ENCODE data around the gene ACAP1.
A peak's percentile ranks its signal among the peaks of the same experiment; 100 is the strongest.

The ACAP1 gene, protein sequence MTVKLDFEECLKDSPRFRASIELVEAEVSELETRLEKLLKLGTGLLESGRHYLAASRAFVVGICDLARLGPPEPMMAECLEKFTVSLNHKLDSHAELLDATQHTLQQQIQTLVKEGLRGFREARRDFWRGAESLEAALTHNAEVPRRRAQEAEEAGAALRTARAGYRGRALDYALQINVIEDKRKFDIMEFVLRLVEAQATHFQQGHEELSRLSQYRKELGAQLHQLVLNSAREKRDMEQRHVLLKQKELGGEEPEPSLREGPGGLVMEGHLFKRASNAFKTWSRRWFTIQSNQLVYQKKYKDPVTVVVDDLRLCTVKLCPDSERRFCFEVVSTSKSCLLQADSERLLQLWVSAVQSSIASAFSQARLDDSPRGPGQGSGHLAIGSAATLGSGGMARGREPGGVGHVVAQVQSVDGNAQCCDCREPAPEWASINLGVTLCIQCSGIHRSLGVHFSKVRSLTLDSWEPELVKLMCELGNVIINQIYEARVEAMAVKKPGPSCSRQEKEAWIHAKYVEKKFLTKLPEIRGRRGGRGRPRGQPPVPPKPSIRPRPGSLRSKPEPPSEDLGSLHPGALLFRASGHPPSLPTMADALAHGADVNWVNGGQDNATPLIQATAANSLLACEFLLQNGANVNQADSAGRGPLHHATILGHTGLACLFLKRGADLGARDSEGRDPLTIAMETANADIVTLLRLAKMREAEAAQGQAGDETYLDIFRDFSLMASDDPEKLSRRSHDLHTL

DNA sequence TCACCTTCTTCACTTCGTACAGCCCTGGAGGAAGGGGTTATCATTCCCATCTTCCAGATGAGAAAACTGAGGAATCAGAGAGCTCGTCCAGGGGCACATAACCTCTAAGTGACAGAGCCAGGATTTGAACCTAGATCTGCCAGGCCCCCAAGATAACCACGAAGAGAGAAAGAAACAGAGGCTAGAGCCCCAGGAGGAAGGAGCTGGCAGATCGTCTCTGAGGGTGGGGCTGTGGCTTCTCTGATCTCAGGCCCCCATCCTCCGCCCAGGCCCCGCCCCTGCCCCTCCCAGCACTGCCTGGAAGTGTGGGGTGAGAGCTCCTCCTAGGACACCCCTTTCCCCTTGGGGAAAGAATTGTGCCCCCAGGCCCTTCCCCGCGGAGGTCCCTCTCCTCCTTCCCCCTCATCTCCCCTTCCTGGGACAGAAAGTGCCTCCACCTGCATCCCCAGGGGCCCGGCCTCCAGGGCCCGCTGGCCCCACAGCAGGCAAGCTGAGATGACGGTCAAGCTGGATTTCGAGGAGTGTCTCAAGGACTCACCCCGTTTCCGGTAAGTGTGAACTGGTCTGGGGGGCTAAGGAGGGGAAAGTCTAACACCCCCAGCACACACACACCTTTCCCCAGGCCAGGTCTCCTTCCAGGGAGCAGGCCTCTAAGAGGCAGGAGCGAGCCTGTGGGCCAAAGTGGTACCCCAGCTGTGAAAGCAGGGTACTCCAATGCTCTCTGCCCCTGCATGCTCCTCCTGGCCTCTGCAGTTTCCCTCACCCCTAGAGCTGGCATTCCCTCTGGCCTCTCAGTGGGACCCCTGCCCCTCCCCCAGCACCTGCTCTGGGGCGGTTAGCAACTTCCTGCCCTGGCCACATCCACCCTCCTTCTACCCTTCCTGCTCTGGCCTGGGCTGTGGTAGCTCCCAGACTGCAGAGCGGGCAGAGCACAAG is at the start of gene ACAP1:
ACAP1 (plus strand) TSS at position 290 of the 936 bp plus-strand sequence; CDS start at position 496, 206 bp downstream.
- no peak for DNase-seq

DNA sequence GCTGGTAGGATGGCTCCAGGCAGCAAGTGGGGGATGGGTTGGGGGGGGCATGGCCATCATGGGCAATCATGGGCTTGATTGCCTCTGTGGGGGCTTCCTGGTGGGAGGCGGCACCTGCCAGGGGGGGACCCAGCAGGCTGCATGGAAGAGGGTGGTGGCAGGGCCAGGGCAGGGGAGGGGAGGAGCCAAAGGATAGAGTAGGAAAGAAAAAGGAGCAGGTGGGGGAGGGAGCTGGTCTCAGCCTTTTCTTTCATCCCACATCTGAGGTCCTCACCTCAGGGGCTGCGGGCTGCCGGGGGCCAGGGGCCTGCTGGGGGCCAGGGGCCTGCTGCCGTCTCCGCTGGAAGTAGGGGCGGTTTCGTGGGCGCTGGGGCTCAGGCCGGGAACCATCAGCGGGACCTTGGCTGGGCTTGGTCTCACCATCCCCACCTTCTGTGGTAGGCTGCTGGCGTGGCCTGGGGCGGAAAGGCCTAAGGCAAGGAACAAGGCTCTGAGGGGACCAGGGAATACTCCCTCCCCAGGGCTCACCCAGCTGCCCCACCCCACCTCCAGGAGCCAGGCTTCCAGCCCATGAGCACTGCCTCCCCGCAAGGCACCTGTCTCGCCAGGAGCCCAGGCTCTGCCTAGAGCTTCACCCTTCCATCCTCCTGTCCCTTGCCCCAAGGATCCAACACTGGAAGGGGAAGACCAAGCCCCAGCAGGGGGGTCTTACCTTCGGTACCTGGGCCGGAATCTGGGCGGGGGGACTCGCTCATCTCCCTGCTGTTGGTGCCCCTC is 46.9 kb upstream of the ACAP1 start:
- no peak for DNase-seq

DNA sequence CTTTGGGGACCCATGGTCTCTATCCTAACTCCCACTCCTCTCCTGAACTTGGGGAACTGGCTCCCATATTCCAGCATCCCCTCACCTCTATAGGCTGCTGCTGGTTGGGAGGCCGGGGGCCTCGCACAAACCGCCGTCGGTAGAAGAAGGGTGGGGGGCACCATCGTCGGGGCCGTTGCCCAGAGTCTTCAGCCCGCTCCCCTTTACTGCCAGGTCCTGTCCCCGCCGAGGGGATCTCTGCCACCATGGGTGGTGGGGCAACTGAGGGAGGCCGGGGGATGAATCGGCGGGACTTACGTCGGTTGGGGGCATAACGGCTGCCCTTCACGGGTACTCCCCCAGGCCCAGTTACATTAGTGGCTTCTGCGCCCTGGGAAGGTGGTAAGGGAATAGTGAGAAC is 46.2 kb upstream of the ACAP1 start:
- DNase-seq, result no peak

DNA sequence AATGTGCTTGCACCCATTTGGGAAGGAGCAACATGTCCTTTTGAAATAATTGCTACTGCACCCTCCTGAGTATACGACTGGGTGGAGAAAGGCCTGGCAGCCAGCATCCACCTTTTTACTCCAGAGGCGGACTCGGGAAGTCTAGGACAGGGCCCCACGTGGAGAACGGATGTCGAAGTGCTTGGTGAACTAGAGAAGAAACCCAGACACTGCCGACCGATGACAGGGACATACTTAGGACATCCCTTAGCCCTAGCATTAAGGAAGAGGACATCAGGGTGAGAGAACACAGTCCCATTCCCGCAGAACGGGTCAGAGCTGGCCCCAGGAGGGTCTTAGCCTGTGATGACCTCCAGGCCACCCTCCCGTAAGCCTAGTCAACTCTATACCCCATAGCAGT is 45.6 kb upstream of the ACAP1 start:
- DNase-seq, result no peak

DNA sequence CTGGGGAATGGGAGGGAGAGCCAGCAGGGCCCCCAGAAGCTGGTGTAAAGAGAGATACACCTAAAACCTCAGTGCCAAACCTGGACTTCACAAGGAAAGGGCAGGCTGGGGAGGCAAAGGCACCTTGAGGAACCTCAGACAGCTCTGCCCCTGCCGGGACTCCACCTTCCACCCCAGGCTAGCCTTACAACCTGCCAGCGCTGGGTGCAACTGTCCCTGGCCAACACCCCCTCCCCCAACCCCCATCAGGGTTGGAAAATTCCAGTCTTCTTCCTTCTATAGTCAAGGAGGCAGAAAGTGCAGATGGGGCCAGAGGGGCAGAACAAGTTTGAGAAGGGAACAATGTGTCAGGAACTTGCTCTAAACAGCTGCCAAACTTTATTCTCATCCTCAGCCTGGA is 44.1 kb upstream of the ACAP1 start:
- DNase-seq, result no peak

DNA sequence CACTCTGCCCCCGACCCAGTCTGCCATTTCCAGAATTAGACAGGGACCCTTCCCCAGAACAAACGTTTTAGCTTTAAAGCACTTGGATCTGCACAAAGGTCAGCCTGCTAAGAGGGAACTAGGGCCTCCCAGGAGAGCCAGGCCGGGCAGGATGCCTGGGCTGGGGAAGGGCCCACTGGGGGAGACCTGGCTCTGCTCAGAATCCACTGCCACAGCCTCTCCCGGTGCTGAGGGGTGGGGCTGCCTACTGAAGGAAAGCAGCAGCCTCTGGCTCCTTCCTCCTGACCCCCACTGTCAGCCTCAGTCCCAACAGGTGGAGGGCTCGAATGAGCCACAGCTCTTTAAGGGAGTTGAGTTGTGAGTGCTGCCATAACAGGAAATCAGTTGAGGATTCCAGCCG is 43.6 kb upstream of the ACAP1 start:
- no peak for DNase-seq

DNA sequence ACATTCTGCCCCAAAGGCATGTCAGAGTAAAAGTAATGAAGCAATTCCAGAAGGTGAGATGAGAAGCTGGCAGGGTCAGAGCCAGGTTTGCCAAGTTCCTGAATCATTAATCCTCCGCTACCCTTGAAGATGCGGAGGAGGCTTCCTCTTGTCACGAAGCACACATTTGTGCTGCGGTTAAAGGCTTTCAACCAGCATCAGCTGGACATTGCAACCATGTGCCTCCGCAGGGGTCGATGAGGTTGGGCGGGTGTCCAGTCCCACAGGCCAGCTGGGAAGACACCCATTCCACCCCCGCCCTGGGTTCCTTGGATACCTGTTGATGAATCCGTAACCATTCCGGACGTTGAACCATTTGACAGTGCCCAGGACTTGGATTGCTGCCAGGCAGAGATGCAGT is 43.2 kb upstream of the ACAP1 start:
- no peak for DNase-seq

DNA sequence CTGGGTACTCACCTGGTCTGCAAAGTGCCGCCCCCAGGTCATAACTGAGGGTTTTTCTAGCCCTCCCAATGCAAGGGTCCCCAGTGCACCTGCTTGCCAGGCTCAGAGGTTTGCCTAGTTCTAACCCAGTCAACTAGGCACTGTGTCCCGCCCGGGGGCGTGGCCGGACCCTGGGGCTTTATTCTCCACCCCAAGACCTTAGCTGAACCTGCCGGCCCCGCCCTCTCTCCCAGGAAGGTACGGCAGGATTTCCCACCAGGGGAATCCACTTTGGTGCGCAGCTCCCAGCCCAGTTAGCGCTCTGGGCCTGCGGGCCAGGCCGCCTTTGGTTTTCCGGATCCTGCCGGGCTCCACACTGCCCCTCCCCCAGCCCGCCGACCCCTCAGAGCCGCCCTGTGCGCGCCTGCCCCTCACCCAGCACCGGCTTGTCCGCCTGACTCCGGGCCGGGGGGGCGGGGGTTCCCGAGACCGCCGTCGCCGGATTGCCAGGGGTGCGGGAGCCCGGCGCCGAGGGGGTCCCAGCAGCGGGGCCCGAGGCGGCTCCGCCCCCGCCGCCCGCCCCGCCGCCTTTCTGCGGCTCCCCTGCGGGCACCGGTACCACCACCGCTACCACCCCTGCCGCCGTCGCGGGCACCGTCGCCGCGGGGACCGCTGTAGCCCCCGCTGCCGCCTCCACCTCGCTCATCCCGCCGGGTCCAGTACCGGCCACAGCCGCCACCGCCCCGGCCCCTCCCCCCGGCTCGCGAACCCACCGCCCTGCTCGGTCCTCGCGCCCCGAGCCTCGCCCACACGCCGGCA is 42.3 kb upstream of the ACAP1 start:
- DNase-seq, result peak; percentile 77

DNA sequence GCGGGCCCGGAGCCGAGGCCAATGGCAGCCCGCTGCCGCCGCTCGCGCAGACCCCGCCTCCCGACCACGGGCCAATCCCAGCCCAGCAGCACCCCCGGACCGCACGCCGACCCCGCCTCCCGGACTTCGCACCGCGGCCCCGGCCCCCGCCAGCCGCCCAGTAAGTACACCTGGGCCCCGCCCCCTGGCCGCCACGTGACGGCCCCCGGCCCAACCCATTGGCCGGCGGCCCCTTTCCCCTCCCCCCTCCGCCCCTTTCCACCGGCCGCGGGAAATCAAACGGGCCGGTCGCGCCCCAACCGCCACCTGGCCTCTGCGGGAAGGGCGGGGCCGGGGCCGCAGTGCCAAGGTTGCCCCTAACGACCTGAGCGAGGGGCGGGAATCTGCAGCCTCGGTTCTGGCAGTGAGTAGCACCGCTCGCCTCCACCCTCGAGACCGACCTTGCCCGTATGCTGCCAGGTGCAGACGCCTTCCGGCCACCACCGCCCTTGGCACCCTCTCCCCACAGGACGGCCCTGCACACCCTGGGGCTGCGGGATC is 41.6 kb upstream of the ACAP1 start, which contains the start of gene YBX2:
YBX2 (minus strand) TSS at position 26 of the 540 bp plus-strand sequence. CDS start 139 bp downstream, outside the sequence.
- peak; percentile 92 for DNase-seq

DNA sequence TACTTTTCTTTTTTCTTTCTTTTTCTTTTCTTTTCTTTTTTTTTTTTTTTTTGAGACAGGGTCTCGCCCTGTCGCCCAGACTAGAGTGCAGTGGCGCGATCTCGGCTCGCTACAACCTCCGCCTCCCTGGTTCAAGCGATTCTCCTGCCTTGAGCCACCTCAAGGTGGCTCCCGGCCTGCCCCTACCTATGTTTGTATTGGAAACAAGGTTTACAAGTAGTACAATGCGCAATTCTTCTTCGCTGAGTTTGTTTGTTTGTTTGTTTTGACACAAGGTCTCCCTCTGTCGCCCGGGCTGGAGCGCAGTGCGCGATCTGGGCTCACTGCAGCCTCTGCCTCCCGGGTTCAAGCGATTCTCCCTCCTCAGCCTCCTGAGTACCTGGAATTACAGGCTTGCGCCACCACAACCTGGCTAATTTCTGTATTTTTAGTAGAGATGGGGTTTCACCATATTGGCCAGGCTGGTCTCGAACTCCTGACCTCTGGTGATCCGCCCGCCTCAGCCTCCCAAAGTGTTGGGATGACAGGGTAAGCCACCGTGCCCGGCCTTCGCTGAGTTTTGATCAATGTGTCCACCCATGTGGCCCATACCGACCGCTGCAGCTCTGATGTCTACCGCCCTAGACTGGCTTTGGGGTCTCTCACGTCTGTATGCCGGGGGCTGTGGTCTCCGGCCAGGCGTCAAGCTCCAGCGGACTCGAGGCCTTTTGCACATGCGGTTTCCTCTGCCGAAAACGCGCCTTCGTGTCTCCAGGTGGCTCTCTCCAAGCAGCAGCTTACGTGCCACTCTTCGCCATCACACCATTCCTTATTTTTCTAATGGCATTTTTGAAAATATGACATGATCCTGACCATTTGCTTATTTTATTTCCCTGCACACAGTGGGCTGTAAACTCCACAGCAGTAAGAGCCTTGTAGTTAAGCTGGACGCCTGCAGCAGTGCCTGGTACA is 40.8 kb upstream of the ACAP1 start:
- DNase-seq, result no peak

DNA sequence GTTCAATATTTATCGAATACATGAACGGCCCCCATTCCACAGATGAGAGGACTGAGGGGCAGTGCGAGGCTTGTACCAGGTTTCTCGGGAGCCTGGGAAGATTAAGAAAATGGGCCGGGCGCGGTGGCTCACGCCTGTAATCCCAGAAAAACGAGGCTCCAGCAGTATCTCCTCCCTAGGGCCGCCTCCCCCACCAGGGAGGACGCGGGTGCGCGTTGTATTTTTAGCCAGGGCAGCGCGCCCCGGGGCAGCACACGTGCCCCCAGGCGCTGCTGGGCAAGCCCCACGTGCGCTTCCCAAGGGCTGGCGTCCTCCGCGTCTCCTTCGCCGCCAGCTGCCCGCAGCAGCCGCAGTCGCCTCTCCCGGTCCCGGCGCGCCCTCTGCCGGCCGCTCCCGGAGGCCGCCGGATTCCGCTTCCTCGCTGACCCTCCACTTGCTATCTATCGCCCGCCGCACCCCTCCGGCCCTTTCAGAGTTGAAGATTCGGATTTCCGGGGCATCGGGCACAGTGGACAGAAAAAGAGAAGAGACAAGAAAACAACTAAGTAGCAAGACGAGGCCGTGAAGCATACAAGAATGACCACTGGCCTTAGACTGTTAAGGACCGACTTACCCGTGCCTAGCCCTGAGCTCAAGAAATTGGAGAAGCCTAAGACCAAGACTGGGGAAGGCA is 40.0 kb upstream of the ACAP1 start:
- peak; percentile 63 for DNase-seq

DNA sequence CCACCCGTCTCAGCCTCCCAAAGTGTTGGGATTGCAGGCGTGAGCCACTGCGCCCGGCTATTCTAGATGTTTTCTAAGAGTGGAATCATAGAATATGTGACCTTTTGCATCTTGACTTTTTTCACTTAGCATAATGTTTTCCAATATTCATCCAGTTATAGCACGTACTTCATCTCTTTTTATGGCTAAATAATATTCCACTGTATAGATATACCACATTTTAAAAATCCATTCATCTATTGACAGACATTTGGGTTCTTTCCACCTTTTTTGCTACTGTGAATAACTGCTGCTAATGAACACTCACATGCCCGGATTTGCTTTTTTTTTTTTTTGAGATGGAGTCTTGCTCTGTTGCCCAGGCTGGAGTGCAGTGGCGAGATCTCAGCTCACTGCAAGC is 32.1 kb upstream of the ACAP1 start:
- DNase-seq, result no peak

DNA sequence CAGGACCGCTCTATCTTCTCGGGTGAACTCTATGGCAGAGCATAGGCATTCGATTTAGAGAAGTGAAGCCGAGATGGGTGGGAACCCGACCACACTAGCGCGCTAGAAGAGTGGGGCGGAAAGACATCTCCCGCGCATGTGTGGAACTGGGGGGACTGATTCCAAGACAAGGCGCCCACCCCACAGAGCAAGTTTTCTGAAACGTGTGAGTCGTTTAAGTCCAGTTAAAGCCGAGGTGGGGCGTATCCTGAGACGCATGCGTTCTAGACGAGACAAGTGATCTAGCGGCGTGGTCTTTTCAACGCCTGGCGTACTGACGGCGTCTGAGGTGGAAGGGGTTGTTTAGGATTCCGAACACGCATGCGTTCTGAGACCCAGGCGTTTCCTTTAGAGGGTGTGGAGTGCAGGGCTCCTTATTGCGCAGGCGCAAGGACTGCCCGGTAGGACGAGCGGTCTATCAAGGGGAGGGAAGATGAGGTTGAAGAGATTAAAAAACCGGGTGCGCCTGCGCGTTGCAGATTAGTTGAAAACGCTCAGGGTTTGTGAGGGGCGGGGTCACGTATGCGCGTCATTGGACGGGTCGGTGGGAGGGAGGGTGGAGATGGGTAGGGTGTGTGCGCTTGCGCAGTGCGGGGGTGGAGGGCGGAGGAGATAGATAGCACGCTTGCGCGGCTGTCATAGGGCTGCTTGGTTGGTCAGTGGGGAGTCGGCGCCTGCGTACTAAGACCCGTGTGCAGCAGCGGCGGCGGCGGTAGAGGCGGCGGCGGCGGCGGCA is 29.2 kb upstream of the ACAP1 start, which contains the start of gene EIF5A:
EIF5A (plus strand) TSS at position 718 of the 775 bp plus-strand sequence. CDS start 2,008 bp downstream, outside the sequence.
- DNase-seq, result peak; percentile 99

DNA sequence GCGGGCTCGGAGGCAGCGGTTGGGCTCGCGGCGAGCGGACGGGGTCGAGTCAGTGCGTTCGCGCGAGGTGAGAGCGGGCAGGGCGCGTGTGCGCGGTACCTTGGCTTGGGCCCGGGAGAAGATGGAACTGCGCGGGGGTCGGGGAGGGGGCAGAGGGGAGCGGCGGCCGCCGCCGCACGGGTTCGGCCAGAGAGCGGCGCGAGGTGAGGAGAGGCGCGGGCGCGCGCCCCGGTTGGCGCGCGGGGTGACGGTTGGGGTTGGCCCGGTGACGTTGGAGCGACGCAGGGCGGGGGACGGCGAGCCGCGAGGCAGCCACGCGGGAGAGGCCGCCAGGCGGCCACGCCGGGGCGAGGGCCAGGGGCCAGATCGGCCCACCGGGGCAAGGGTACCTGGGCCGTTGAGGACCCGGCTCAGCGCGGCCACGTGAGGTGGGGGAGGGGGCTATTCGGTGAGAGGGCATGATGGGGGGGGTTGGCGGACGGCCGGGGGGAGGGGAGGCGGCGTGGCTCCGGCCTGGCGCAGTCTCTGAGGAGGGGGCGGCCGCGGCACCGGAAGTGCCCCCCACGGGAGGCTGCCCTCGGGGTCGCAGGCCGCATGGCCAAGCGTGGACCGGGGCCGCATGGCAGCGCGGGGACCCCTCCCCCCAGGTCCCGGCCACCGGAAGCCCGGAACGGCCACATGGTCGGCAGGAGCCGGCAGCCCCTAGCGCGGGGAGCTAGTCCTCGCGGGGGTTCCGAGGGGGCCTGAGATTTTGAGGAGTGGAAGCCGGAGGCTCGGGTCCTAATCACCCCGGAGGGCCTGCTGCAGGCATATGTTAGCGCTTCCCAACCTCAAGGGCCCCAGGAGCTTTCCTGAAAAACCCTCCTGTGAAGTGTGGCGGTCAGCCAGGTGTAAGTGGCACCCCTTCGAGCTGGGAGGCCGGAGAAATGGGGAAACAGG is 28.4 kb upstream of the ACAP1 start:
- no peak for DNase-seq

DNA sequence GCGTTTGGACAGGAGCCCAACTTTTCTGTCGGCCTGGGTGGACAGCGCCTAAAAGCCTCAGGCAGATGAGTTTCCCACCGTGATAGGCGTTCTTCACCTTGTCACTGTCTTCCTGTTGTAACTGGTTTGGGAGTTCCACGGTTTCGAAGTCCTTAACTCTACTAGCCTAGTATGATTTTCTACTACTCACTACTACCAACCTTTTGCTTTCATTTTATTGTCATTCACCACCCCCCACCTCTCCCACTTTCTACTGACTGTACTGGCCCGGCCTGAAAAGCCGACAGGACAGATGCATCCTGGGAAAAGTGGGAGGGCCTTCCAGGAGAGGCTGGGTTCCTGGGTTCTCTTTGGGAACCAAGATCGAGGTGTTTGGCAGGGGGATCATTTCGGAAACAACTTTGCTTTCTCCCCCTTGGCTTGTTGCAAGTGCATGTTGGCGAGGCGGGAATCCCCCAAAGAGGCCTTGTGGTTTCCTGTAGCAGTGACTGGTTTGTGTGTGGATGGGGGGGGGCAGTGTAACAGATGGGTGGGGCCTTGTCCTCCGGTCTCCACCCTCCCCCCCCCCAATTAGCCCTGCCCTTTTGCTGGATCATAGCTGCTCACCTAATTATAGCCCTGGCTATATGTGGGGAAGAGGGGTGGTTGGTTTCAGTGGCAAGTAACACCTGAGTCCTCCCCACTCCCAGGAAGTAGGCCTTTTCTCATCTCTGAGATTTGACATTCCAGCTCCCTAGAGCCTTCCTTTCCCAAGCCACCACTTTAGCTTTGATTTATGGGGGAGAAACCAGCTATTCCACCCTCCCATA is 27.5 kb upstream of the ACAP1 start:
- DNase-seq, result peak; percentile 64

DNA sequence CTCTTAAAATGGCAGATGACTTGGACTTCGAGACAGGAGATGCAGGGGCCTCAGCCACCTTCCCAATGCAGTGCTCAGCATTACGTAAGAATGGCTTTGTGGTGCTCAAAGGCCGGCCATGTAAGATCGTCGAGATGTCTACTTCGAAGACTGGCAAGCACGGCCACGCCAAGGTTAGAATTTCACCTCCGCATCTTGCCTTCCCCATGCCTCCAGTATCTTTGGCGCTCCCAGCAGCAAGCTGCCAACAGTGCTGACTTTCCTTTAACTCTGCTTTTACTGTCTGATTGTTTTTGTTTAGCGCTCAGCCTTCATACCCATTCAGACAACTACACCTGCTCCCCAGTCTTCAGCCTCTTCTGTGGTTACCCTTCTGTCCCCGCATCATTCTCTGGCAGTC is 26.7 kb upstream of the ACAP1 start:
- no peak for DNase-seq
